K562 (cell line): ENCODE measurements around the gene S100P. TPM values are rescaled to one million over a fixed set of nuclear protein-coding genes. Genes with fewer than 3 reads are reported as not detected.
A peak's percentile ranks its signal among the peaks of the same experiment; 100 is the strongest.

ENCODE experiments used
- BACH1 ChIP-seq: fragments of 200-800 bp; sonication (Bioruptor generic); IDR thresholded peaks from 2 replicates; pipeline ENCODE4 v1.6.1; 2016; ENCODE audit warnings: missing genetic modification characterization, missing compliant biosample characterization
- CC2D1A ChIP-seq: fragments of 450-650 bp; IDR thresholded peaks from 2 replicates; pipeline ENCODE4 v1.6.1; 2017; ENCODE audit warnings: mild to moderate bottlenecking
- ETV6 ChIP-seq, 3 experiments: fragments of 150-350 bp in 1 of 3; sonication (generic) in 1 of 3; formaldehyde crosslinking in 1 of 3; IDR thresholded peaks; 2 replicates each; pipeline versions ENCODE4 v1.6.1 to v1.8.0; 2014 to 2022; ENCODE audit warnings: borderline replicate concordance in 2 of 3, low read depth in 2 of 3, antibody characterized with exemption in 1 of 3, low read length in 1 of 3, mild to moderate bottlenecking in 1 of 3, missing genetic modification reagents in 1 of 3
- FOXJ2 ChIP-seq: fragments of 200-800 bp; sonication (Bioruptor generic); IDR thresholded peaks from 2 replicates; pipeline ENCODE4 v1.6.1; 2016; ENCODE audit warnings: missing genetic modification characterization, missing compliant biosample characterization
- FOXP1 ChIP-seq: sonication (generic); formaldehyde crosslinking; IDR thresholded peaks from 2 replicates; pipeline ENCODE4 v1.8.0; 2022; ENCODE audit warnings: mild to moderate bottlenecking, missing genetic modification reagents
- HIVEP1 ChIP-seq: fragments of 250-450 bp; sonication (Bioruptor Pico); IDR thresholded peaks from 2 replicates; pipeline ENCODE4 v1.4.0; 2020; ENCODE audit warnings: mild to moderate bottlenecking
- HNRNPK ChIP-seq: fragments of 200-400 bp; formaldehyde crosslinking; IDR thresholded peaks from one replicate; pipeline ENCODE4 v1.6.1; 2018; ENCODE audit warnings: mild to moderate bottlenecking, low read depth, low read length; ENCODE audit not compliant: poor library complexity, severe bottlenecking
- LCOR ChIP-seq: sonication (generic); formaldehyde crosslinking; IDR thresholded peaks from 2 replicates; pipeline ENCODE4 v1.8.0; 2022; ENCODE audit warnings: mild to moderate bottlenecking, missing genetic modification reagents
- MAFG ChIP-seq: fragments of 450-650 bp; conservative IDR thresholded peaks from 2 replicates; pipeline ENCODE4 v1.6.1; 2016; ENCODE audit warnings: missing genetic modification characterization, missing compliant biosample characterization
- PRPF4 ChIP-seq: fragments of 200-400 bp; formaldehyde crosslinking; IDR thresholded peaks from one replicate; pipeline ENCODE4 v1.6.1; 2017; ENCODE audit warnings: low read length, low read depth, mild to moderate bottlenecking; ENCODE audit not compliant: insufficient read depth, poor library complexity, severe bottlenecking
- TCF7 ChIP-seq: sonication (generic); IDR thresholded peaks from 2 replicates; pipeline ENCODE4 v1.6.1; 2016; ENCODE audit warnings: antibody characterized with exemption, borderline replicate concordance
- XRCC5 ChIP-seq: fragments of 200-400 bp; formaldehyde crosslinking; IDR thresholded peaks from 2 replicates; pipeline ENCODE4 v1.6.1; 2017; ENCODE audit warnings: low read depth, mild to moderate bottlenecking, low read length
- ZNF354B ChIP-seq: fragments of 250-450 bp; sonication (Bioruptor Pico); IDR thresholded peaks from 2 replicates; pipeline ENCODE4 v1.4.0; 2020
- ZZZ3 ChIP-seq: fragments of 450-650 bp; IDR thresholded peaks from 2 replicates; pipeline ENCODE4 v1.6.1; 2016; ENCODE audit warnings: antibody characterized with exemption, mild to moderate bottlenecking, moderate library complexity
- polyA plus RNA-seq, 8 experiments: library from polyadenylated mRNA; depleted of rRNA in 4 of 8; stranded (reverse) in 5 of 8; unstranded in 3 of 8; fragments of >200 nt; fragmentation: Nextera tagmentation in 2 of 8; fragmentation: Illumina TruSeq in 1 of 8; extraction: Ambion mirVana in 2 of 8; extraction: Trizol in 1 of 8; gene quantifications; 2 replicates each; pipeline versions ENCODE4 v1.2.1 to v1.2.3, GENCODE V29; 2011 to 2014; ENCODE audit warnings: inconsistent platforms in 1 of 8, missing spikeins in 1 of 8
- total RNA-seq, 7 experiments: library from RNA; depleted of rRNA in 6 of 7; stranded (reverse); fragments of >200 nt in 6 of 7; fragmentation: Illumina TruSeq in 2 of 7; extraction: Trizol in 2 of 7; gene quantifications; 2 replicates each; pipeline versions ENCODE4 v1.2.1 to v1.2.3, GENCODE V29; 2011 to 2021; ENCODE audit warnings: low replicate concordance in 1 of 7
- TF ChIP-seq, protein P1 (sequence below): sonication (generic); formaldehyde crosslinking; IDR thresholded peaks from 2 replicates; pipeline ENCODE4 v1.5.0; 2020; ENCODE audit warnings: missing genetic modification reagents
- TF ChIP-seq, protein P2 (sequence below): fragments of 450-650 bp; formaldehyde crosslinking; IDR thresholded peaks from 2 replicates; pipeline ENCODE4 v1.4.0; 2020; ENCODE audit warnings: mild to moderate bottlenecking
- TF ChIP-seq, protein P3 (sequence below): fragments of 450-650 bp; formaldehyde crosslinking; IDR thresholded peaks from 2 replicates; pipeline ENCODE4 v1.4.0; 2022; ENCODE audit warnings: missing genetic modification characterization
- TF ChIP-seq, protein P4 (sequence below): fragments of 200-400 bp; formaldehyde crosslinking; IDR thresholded peaks from 2 replicates; pipeline ENCODE4 v1.6.1; 2017; ENCODE audit warnings: mild to moderate bottlenecking, low read depth, low read length, moderate library complexity
- TF ChIP-seq, protein P5 (sequence below): sonication (generic); formaldehyde crosslinking; IDR thresholded peaks from 2 replicates; pipeline ENCODE4 v1.8.0; 2022; ENCODE audit warnings: mild to moderate bottlenecking, missing genetic modification reagents

S100P gene
- total and polyA plus RNA-seq, 9 of the 15 experiments (the other 6 are each of a cell fraction or from before 2014, with no cell fraction given) = 4.1 to 23.8 (median 7.5) TPM

DNA sequence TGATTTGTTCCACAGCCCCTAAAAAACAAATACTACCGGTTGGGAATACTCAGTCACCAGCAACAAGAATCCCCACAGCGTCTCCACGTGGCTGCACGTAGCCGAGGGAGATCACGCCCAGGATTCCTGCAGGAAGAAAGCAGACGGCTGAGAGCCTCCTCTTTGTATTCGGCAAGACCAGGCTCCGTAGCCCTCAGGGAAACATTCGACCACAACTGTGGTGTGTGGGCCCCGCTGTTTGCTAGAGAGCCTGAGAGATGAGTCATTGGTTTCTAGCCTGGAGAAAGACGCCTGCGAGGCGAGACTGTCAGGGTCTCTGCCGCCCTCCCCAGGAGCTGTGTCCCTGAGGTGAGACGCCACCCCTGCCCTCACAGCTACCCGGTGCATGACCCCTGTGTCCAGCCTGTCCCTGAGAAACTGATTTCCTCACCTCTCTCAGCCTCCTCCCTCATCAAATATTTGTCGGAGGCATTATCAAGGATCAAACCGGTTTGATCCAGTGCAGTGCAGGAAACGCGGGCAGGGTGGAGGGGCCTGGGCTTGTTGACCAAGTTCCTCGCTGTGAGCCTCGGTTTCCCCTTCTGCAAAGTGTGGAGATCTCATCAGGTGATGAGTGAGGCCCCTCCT, 4.7 kb upstream of the S100P start (continued):
- TF ChIP-seq HNRNPK (no peak), TCF7 (no peak), FOXP1 (CRISPR knock-in tag) (0 out of 2 replicates have a peak, but pooled peaks have one; percentile 83), PRPF4 (no peak), ZZZ3 (no peak), CC2D1A (no peak), BACH1 (tag) (no peak), FOXJ2 (tag) (no peak), XRCC5 (0 out of 2 replicates have a peak, but pooled peaks have one; percentile 57), MAFG (no peak), HIVEP1 (CRISPR knock-in tag) (no peak), ETV6 (IDR thresholded peaks at IDR 0.05; ENCODE audit: borderline replicate concordance in 1 of 2, low read depth in 2 of 2, low read length in 1 of 2) (no peak), ETV6 (CRISPR knock-in tag; IDR thresholded peaks at IDR 0.05; ENCODE audit: borderline replicate concordance) (no peak), ZNF354B (CRISPR knock-in tag) (no peak), LCOR (CRISPR knock-in tag) (peak; percentile 71; the same call in 1 of the 2 replicates)
- TF ChIP-seq, protein P1, sequence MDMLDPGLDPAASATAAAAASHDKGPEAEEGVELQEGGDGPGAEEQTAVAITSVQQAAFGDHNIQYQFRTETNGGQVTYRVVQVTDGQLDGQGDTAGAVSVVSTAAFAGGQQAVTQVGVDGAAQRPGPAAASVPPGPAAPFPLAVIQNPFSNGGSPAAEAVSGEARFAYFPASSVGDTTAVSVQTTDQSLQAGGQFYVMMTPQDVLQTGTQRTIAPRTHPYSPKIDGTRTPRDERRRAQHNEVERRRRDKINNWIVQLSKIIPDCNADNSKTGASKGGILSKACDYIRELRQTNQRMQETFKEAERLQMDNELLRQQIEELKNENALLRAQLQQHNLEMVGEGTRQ = no peak
- TF ChIP-seq, protein P2, sequence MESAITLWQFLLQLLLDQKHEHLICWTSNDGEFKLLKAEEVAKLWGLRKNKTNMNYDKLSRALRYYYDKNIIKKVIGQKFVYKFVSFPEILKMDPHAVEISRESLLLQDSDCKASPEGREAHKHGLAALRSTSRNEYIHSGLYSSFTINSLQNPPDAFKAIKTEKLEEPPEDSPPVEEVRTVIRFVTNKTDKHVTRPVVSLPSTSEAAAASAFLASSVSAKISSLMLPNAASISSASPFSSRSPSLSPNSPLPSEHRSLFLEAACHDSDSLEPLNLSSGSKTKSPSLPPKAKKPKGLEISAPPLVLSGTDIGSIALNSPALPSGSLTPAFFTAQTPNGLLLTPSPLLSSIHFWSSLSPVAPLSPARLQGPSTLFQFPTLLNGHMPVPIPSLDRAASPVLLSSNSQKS (CRISPR knock-in tag) = no peak
- TF ChIP-seq, protein P3, sequence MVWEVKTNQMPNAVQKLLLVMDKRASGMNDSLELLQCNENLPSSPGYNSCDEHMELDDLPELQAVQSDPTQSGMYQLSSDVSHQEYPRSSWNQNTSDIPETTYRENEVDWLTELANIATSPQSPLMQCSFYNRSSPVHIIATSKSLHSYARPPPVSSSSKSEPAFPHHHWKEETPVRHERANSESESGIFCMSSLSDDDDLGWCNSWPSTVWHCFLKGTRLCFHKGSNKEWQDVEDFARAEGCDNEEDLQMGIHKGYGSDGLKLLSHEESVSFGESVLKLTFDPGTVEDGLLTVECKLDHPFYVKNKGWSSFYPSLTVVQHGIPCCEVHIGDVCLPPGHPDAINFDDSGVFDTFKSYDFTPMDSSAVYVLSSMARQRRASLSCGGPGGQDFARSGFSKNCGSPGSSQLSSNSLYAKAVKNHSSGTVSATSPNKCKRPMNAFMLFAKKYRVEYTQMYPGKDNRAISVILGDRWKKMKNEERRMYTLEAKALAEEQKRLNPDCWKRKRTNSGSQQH (CRISPR knock-in tag) = no peak
- TF ChIP-seq, protein P4, sequence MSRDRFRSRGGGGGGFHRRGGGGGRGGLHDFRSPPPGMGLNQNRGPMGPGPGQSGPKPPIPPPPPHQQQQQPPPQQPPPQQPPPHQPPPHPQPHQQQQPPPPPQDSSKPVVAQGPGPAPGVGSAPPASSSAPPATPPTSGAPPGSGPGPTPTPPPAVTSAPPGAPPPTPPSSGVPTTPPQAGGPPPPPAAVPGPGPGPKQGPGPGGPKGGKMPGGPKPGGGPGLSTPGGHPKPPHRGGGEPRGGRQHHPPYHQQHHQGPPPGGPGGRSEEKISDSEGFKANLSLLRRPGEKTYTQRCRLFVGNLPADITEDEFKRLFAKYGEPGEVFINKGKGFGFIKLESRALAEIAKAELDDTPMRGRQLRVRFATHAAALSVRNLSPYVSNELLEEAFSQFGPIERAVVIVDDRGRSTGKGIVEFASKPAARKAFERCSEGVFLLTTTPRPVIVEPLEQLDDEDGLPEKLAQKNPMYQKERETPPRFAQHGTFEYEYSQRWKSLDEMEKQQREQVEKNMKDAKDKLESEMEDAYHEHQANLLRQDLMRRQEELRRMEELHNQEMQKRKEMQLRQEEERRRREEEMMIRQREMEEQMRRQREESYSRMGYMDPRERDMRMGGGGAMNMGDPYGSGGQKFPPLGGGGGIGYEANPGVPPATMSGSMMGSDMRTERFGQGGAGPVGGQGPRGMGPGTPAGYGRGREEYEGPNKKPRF = no peak
- TF ChIP-seq, protein P5, sequence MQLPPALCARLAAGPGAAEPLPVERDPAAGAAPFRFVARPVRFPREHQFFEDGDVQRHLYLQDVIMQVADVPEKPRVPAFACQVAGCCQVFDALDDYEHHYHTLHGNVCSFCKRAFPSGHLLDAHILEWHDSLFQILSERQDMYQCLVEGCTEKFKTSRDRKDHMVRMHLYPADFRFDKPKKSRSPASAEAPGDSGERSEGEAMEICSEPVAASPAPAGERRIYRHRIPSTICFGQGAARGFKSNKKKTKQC = peak; percentile 80
